Urothelium cell line (cell line): ENCODE results near the gene SCN7A.

Experiments
- DNase-seq: peaks from one replicate; pipeline ENCODE4 v3.0.0; 2011; ENCODE audit warnings: low spot score, mixed read lengths
- FAIRE-seq: peaks from 2 replicates; lab custom pipeline; 2011; peaks lifted over from hg19 to GRCh38; lab: Jason Lieb, UNC

SCN7A gene

GRCh38 chr2:166405569-166405926, 88.5 kb downstream of the SCN7A start:
- FAIRE-seq (peak; percentile 59), DNase-seq (no peak)

GRCh38 chr2:166404831-166405568, 89.0 kb downstream of the SCN7A start:
- DNase-seq (no peak), FAIRE-seq (no peak)

GRCh38 chr2:166394245-166394644, 99.8 kb downstream of the SCN7A start:
- DNase-seq, result no peak
- no peak for FAIRE-seq

DNA sequence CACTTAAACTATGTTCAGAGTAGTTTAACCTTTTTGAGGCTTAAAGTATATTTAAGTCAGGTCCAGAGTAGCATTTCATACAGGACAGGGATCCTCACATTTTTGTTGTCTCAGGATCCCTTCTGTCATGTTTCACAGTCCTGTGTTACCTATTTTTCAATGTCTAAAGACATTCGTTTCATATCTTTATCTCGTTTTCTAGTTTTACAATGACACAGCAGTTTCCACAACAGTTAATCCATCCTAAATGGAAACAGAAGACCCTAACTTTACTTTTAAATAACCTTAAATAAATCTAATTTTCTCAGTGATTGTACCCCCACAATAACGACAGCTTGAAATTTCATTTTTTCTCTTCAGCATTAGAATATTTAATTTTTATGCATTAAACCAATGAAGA, 101.0 kb downstream of the SCN7A start:
- DNase-seq (no peak), FAIRE-seq (no peak)

GRCh38 chr2:166388481-166389070, 105.5 kb downstream of the SCN7A start:
- FAIRE-seq, result no peak

DNA sequence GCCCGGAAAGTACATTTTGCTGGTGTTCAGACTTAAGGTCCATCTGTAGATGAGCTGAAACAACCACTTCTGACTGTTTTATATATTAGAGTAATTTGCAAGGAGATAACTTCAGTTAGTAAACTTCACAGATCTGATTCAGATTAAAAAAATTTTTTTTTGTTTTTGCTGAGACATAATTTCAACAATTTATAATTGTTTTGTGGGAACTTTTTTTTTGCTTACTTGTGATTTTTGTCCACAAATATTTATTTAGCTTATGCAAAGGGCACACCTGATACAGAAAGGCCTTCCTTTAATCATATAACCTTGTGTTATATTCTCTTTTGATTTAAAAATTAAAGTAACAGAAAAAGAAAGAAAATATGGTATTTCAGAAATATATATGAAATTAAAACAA, 108.7 kb downstream of the SCN7A start:
- no peak for FAIRE-seq
- DNase-seq, result no peak

More at GRCh38 chr2:166388481-166389070, 105.5 kb downstream of the SCN7A start:
- no peak for DNase-seq

- FAIRE-seq (no peak), DNase-seq (no peak)
Measured at GRCh38 chr2:166384774-166385173, 109.3 kb downstream of the SCN7A start.

GRCh38 chr2:166382448-166382847, 111.6 kb downstream of the SCN7A start:
- FAIRE-seq, result no peak
- DNase-seq, result no peak

DNA sequence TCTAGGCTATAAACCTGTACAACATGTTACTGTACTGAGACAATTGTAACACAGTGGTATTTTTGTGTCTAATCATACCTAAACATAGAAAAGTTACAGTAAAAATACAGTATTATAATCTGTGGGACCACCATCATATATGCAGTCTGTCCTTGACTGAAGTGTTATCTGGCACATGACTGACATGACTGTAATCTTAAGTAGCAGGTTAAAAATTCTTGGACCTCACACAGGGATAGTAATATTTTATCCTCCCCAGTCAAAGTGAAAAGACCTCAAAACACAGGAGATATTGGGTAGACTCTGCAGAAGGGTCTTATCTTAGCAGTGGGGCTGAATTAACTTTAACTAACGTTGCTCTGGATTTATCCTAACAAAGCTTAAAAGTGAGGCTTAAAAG, 113.4 kb downstream of the SCN7A start:
- DNase-seq (no peak), FAIRE-seq (no peak)

- FAIRE-seq, result no peak
- DNase-seq, result no peak
Measured at GRCh38 chr2:166376873-166377272, 117.2 kb downstream of the SCN7A start.

DNA sequence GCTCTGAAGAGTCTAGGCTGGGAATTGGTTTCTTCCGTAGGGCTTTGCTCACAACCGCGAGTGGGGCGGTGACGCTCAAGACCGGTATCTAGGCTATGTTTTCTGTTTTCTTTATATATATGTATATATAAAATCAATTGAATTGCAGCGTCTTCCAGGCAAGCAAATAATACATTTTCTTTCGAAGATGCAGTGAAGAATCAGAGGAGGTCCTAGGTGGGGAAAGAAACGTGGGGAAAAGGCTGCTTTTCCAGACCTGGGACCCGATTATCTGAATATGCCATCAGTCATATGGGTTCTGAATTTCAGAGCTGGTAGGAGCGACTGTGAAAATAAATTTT, 117.6 kb downstream of the SCN7A start:
- FAIRE-seq (no peak), DNase-seq (no peak)

DNA sequence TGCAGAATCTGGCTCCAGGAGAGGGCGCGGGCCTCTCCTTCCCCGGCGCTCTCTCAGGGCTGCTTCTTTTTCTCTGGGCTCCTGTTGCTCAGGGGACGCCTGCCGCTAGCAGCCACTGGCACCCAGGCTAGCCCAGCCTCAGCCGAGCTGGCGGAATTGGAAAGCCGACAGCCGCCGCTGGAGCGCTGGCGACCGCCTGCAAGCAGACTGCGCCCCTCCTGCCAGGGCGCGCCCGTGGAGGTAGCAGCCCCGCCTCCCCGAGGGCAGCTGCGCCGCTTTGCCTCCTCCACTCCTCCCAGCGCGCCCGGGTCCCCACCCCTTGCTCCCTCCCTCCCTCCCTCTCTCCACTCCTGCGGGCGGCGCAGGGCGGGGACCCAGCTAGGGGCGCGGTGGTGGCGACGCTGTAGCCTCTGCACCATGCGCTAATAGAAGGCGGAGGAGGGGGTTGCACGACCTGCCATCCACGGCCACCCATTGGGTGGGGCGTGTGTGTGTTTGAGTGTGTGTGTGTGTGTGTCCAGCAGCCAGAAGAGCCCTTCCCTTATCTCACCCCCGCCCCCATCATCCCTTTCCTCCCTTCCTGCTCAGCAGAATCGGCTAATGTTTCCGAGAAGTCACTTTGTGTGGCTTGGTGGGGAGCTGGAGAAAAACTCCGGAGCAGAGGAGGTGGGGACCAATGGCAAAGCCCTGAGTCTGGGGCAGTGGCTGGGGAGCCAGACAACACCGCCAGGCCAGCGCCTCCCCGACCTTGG, 118.1 kb downstream of the SCN7A start, which contains the start of gene SCN9A:
Gene SCN9A, minus strand, starts transcription at position 209 of the 752 bp plus-strand sequence. CDS start 64,188 bp downstream, outside the sequence.
- peak; percentile 90 for DNase-seq
- peak; percentile 92 for FAIRE-seq

GRCh38 chr2:166375195-166375735, 118.8 kb downstream of the SCN7A start:
- DNase-seq (peak; percentile 21), FAIRE-seq (no peak)

DNA sequence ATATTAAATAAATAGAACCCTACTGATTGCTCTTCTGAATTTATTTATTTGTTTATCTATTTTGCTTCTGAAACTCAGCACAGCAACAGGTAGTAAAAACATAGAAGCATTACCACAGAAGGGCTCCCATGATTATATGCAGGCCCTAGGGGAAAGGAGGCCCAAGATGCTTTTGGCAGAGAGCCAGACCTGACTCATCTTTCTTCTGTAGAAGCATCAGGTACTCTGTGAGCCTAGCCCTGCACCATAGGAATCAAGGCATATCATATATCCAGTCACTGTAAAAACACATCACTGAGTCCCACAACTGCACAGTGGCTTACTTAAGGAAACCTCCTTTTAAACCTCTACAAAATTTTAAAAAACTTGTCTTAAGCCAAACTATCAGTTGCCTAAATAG, 120.1 kb downstream of the SCN7A start:
- peak; percentile 63 for DNase-seq

DNA sequence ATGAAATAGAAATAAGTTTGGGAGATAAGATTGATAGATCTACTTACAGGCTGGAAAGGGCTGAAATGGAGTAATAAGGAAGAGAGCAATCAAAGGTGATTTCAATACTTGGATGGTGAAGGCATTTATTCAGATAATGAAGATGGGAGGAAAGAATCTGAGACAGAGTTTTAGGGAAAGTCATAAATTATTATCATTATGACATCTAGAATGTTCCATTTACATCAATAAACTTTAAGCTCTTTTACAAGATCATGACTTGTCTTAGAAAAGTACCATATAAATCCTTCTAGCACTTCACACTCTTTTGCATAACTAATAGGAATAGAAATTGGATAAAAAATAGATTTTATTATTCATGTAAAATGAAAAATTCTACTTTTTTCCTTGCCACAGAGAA, 120.5 kb downstream of the SCN7A start:
- FAIRE-seq (no peak), DNase-seq (no peak)

More for the DNA sequence above, 120.1 kb downstream of the SCN7A start:
- no peak for FAIRE-seq

DNA sequence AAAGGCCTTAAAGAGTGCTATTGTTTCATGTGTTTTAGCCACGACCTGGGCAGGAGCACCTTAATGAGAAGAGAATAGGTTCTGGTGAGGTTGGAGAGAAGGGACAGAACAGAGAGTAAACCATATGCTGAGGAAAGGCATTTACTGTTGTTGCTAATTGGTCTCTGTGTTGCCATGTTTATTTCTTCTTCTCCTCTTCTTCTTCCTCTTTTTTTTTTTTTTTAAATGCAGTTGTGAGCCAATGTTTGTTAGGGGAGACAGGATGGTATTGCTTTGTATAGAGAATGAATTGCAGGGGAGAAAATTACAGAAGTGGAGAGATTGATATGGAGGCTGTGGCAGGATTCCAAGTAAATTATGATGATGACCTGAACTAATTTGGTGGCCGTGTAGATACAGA, 120.9 kb downstream of the SCN7A start:
- no peak for DNase-seq

GRCh38 chr2:166372046-166372445, 122.0 kb downstream of the SCN7A start:
- DNase-seq (no peak), FAIRE-seq (no peak)

More for the DNA sequence above, 120.9 kb downstream of the SCN7A start:
- no peak for FAIRE-seq

DNA sequence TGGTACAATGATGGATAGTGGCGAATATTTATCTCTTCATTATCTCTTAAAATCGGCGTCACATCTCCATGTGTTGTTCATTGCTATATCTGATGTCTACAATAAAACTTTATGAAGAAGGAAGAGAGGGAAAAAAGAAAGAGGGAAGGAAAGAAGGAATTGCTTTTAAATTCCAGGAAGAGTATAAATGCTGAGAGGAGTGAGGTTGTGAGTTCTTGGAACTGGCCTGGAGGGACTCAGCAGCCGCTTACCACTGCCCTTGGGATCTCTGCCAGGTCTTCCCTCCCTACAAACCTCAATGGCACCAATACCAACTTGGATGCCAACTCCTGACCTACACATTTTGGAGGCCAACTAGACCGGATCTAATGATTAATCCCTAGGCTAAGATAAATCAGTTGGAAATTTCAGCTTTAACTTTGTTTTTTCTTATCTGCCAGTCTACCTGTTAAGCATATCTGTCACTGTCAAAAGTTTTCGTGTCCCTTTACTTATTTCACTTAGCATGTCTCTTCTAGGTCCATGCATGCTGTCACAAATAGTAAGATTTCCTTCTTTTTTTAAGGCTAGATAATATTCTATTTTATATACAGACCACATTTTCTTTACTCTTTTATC, 128.1 kb downstream of the SCN7A start:
- no peak for DNase-seq

DNA sequence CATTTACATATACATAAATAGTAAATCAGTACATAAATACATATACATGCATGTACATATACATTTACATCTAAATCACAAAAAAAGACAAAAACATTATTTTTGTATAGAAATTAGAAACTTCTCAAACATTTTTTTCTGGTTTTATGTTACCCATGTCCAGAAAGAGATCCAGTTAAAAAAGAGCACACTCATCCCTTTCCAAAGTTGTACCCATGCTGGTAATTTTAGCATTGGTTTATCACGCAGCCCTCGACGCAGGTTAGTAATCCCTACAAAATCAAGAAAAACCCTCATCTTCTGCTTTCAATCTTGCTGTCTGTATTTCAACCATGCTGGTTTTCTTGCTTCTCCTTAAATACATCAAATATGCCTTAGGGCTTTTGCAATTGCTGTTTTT, 128.8 kb downstream of the SCN7A start:
- DNase-seq (no peak), FAIRE-seq (no peak)

More for the DNA sequence above, 128.1 kb downstream of the SCN7A start:
- FAIRE-seq, result no peak

GRCh38 chr2:166364476-166365161, 129.4 kb downstream of the SCN7A start:
- no peak for FAIRE-seq
- no peak for DNase-seq
